CD4-positive, alpha-beta T cell treated with Interleukin-15 for 4 hours (primary cell): ENCODE data around the gene KCNH5.

Experiments used
- DNase-seq: peaks from one replicate; pipeline ENCODE4 v3.0.0-alpha.2; 2020; ENCODE audit warnings: low spot score

Gene KCNH5

GRCh38 chr14:63006531-63006930 is 38.7 kb downstream of the KCNH5 start:
- DNase-seq, result no peak

- DNase-seq, result no peak
These were observed 51.2 kb downstream of the KCNH5 start for GRCh38 chr14:62994096-62994495.

GRCh38 chr14:62988967-62989366 is 56.3 kb downstream of the KCNH5 start:
- DNase-seq, result no peak

GRCh38 chr14:62983821-62984220 is 61.4 kb downstream of the KCNH5 start:
- no peak for DNase-seq

GRCh38 chr14:62980693-62981092 is 64.6 kb downstream of the KCNH5 start:
- DNase-seq, result no peak

- DNase-seq, result no peak
These were observed 87.7 kb downstream of the KCNH5 start for GRCh38 chr14:62957562-62957961.

GRCh38 chr14:62956413-62956812 is 88.8 kb downstream of the KCNH5 start:
- DNase-seq, result no peak

- no peak for DNase-seq
These were observed 91.1 kb downstream of the KCNH5 start for GRCh38 chr14:62954165-62954564.

GRCh38 chr14:62952226-62952625 is 93.0 kb downstream of the KCNH5 start:
- DNase-seq, result no peak

- no peak for DNase-seq
These were observed 98.0 kb downstream of the KCNH5 start for GRCh38 chr14:62947301-62947700.

- no peak for DNase-seq
These were observed 99.0 kb downstream of the KCNH5 start for GRCh38 chr14:62946221-62946620.

- DNase-seq, result no peak
These were observed 102.1 kb downstream of the KCNH5 start for GRCh38 chr14:62943202-62943601.

GRCh38 chr14:62939970-62940369 is 105.3 kb downstream of the KCNH5 start:
- DNase-seq, result no peak

- DNase-seq, result no peak
These were observed 106.5 kb downstream of the KCNH5 start for GRCh38 chr14:62938778-62939177.

GRCh38 chr14:62934439-62934838 is 110.8 kb downstream of the KCNH5 start:
- no peak for DNase-seq

GRCh38 chr14:62921466-62921865 is 123.8 kb downstream of the KCNH5 start:
- no peak for DNase-seq

GRCh38 chr14:62916551-62916950 is 128.7 kb downstream of the KCNH5 start:
- no peak for DNase-seq

GRCh38 chr14:62914873-62915272 is 130.4 kb downstream of the KCNH5 start:
- DNase-seq, result no peak

- no peak for DNase-seq
These were observed 131.2 kb downstream of the KCNH5 start for GRCh38 chr14:62914025-62914424.

- DNase-seq, result no peak
These were observed 136.8 kb downstream of the KCNH5 start for GRCh38 chr14:62908506-62908905.

- DNase-seq, result no peak
These were observed 139.7 kb downstream of the KCNH5 start for GRCh38 chr14:62905566-62905965.

- DNase-seq, result no peak
These were observed 147.5 kb downstream of the KCNH5 start for GRCh38 chr14:62897771-62898170.

GRCh38 chr14:62896932-62897456 is 148.3 kb downstream of the KCNH5 start:
- DNase-seq, result no peak

GRCh38 chr14:62894736-62895135 is 150.5 kb downstream of the KCNH5 start:
- DNase-seq, result no peak

GRCh38 chr14:62889364-62889763 is 155.9 kb downstream of the KCNH5 start:
- DNase-seq, result no peak
